Gastrocnemius medialis (tissue), 4 donors: ENCODE data around the gene C5. TPM values are rescaled to one million over a fixed set of nuclear protein-coding genes. Genes with fewer than 3 reads are reported as not detected.

Experiments
- ATAC-seq, 2 donors: fragments of 150-250 bp; one replicate each; pipeline ENCODE4 v1.9.1; 2016
- DNase-seq, 2 donors: peaks; one replicate each; pipeline ENCODE4 v3.0.0-alpha.2; 2019
- H3K27ac ChIP-seq, 4 donors: fragments of 200-600 bp; sonication (generic); 1 replicate in 1 of 4; 2 replicates in 3 of 4; pipeline ENCODE4 v1.5.1; 2016 to 2018; ENCODE audit warnings: mild to moderate bottlenecking in 2 of 4, moderate library complexity in 1 of 4
- H3K27me3 ChIP-seq, 3 donors: fragments of 200-600 bp; sonication (generic) in 2 of 3; 1 replicate in 1 of 3; 2 replicates in 2 of 3; pipeline versions ENCODE4 v1.5.1 to v1.6.0; 2016 to 2019; ENCODE audit warnings: mild to moderate bottlenecking in 1 of 3, moderate library complexity in 1 of 3
- H3K36me3 ChIP-seq, 2 donors: fragments of 200-600 bp; sonication (generic) in 1 of 2; one replicate each; pipeline ENCODE4 v1.5.1; 2017 to 2018
- H3K4me1 ChIP-seq, 2 donors: fragments of 200-600 bp; sonication (generic) in 1 of 2; one replicate each; pipeline ENCODE4 v1.5.1; 2016 to 2017; ENCODE audit warnings: mild to moderate bottlenecking in 2 of 2
- H3K4me3 ChIP-seq, 4 donors: fragments of 200-600 bp; sonication (generic) in 3 of 4; 1 replicate in 1 of 4; 2 replicates in 3 of 4; pipeline ENCODE4 v1.5.1; 2016 to 2019; ENCODE audit warnings: mild to moderate bottlenecking in 2 of 4
- H3K9me3 ChIP-seq, 3 donors: fragments of 200-600 bp; sonication (generic) in 2 of 3; 1 replicate in 1 of 3; 2 replicates in 2 of 3; pipeline ENCODE4 v1.5.1; 2016 to 2019
- CTCF ChIP-seq, 5 experiments: fragments of 450-650 bp in 3 of 5; fragments of 200-600 bp in 2 of 5; sonication (generic) in 2 of 5; IDR thresholded peaks in 4 of 5; conservative IDR thresholded peaks in 1 of 5; 1 replicate in 4 of 5; 2 replicates in 1 of 5; pipeline ENCODE4 v1.5.1; 2016 to 2019; ENCODE audit warnings: antibody characterized with exemption in 5 of 5, mild to moderate bottlenecking in 3 of 5, moderate library complexity in 3 of 5
- POLR2A ChIP-seq, 2 donors: fragments of 450-650 bp; IDR thresholded peaks; one replicate each; pipeline ENCODE4 v1.6.1; 2017; ENCODE audit warnings: antibody characterized with exemption in 2 of 2, mild to moderate bottlenecking in 2 of 2, moderate library complexity in 2 of 2
- in situ Hi-C, 4 donors: fragments of 200-750 bp; cut with MboI; loops; one replicate each; pipeline versions ENCODE4 v1.15.0 to v1.8.0; 2017; ENCODE audit warnings: low sequenced_read_pairs in 4 of 4
- intact Hi-C: fragments of 100-400 bp; cut with DNase I; formaldehyde crosslinking; loops from one replicate; pipeline ENCODE4 v1.15.1; 2023; ENCODE audit warnings: low total_unique reads
- total RNA-seq, 4 donors: library from RNA; depleted of rRNA; stranded (reverse); fragments of >200 nt; gene quantifications; one replicate each; pipeline versions ENCODE4 v1.1.0 to v1.2.3, GENCODE V29; 2016

The C5 gene
- total RNA-seq, 4 donors from 2014 or later: 0.22 to 3.9 (median 1.8) TPM

DNA sequence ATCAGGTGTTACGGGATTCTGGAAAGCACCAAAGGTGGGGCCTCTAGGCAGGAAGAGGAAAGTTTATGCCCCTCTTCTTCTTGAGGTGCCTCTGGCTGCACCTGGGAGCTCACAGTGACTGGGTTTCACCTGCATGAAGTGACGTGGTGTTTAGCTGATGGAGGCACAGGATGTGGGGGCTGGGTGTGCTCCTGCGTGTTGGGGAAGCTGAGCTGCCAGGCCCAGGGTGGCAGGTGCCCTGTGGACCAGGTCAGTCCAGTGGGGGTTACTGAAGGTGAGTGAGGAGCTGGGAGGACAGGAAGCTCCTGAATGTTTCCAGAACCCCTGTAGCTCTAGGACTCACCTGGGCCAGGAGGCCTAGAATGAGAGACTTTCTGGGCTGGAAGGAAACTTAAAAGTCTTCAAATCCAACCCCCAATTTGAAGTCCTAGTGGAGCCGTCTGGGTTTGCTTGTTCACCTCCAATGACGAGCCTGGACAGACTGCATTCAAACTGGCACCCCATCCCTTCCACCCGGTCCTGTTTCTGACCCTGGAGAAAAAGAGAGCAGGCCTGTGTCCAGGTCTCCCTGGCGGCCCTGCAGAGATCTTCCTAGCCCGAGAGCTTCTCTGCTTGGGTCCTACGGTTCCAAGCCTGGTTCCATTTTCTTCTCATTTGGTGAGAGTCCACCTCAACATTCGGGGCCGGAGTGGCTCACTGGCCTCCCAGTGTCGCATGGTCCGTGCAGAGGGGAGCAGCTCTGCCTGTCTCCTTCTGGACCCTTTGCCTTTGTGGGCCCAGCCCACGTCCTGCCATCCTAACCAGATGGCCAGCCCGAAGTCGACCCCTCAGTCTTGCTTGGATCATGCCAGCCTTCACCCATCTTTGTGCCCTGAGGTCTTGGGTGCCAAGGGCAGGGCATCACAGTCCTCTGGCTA is 145.8 kb downstream of the C5 start:
- intact Hi-C loops (no loop called here), in situ Hi-C loops (no loop called here)
- no peaks in the 10 kb centered on the region for H3K4me1 ChIP-seq
- H3K27ac ChIP-seq: no peak overlapping the region
- no peak for TF ChIP-seq POLR2A (IDR thresholded peaks at IDR 0.05)
- no peak for TF ChIP-seq CTCF (IDR thresholded peaks at IDR 0.05 in 4 of 5, conservative IDR thresholded peaks at IDR 0.05 in 1 of 5)
- no peaks in the 10 kb centered on the region for H3K27me3 ChIP-seq
- H3K36me3 ChIP-seq: no peaks in the 10 kb centered on the region
- ATAC-seq (no peak), DNase-seq (no peak)
- no peaks in the 10 kb centered on the region for H3K9me3 ChIP-seq
- no peak overlapping the region for H3K4me3 ChIP-seq

- Histone ChIP-seq H3K27me3 (no peaks in the 10 kb centered on the region), H3K36me3 (no peaks in the 10 kb centered on the region), H3K4me3 (no peak overlapping the region), H3K4me1 (no peaks in the 10 kb centered on the region), H3K9me3 (no peaks in the 10 kb centered on the region), H3K27ac (no peak overlapping the region)
- in situ Hi-C loops (no loop called here), intact Hi-C loops (no loop called here)
- DNase-seq (no peak), ATAC-seq (no peak)
- TF ChIP-seq CTCF (IDR thresholded peaks at IDR 0.05 in 4 of 5, conservative IDR thresholded peaks at IDR 0.05 in 1 of 5) (no peak), POLR2A (IDR thresholded peaks at IDR 0.05) (no peak)
Measured at GRCh38 chr9:120902569-120903535, 147.2 kb downstream of the C5 start.

Other genes with a start within 250 kb of the C5 start
- 10 to 100 TPM in 3 of 4 donors, 1 to 10 TPM in 1; 9.3 to 35.3 (median 12.6) TPM for gene PSMD5, start 207.4 kb downstream of the C5 start, total RNA-seq
- 10 to 100 TPM in 2 of 4 donors, 1 to 10 TPM in 2; 9.2 to 12.5 (median 10.8) TPM for gene PHF19, start 173.1 kb downstream of the C5 start, total RNA-seq
- 1 to 10 TPM in 1 of 4 donors, under 1 TPM in 3; 0.42 to 1.6 (median 0.77) TPM for gene TRAF1, start 123.5 kb downstream of the C5 start, total RNA-seq
- gene CNTRL, start 24.7 kb upstream of the C5 start, total RNA-seq: 1 to 10 TPM; 1.0 to 3.2 (median 1.6) TPM
- 10 to 100 TPM; 18.7 to 26.8 (median 19.5) TPM for gene RAB14, start 151.6 kb upstream of the C5 start, total RNA-seq
- 100 to 1,000 TPM; 487 to 785 (median 662) TPM for gene GSN, start 217.9 kb upstream of the C5 start, total RNA-seq